Myocyte (in vitro differentiated cells): ENCODE measurements around the gene STX8. TPM values are rescaled to one million over a fixed set of nuclear protein-coding genes. Genes with fewer than 3 reads are reported as not detected.
"Not testable (repeated sequence)": the region's sequence is repeated elsewhere in the genome, so short reads cannot be mapped to it uniquely, and the experiment has no call there.

Source experiments
- DNase-seq: peaks from one replicate; pipeline ENCODE4 v3.0.0-alpha.2; 2012; ENCODE audit warnings: low read depth
- total RNA-seq: library from RNA; depleted of rRNA; stranded (reverse); fragments of >200 nt; gene quantifications from 2 replicates; pipeline ENCODE4 v1.2.3, GENCODE V29; 2014

The STX8 gene
- total RNA-seq, 1 donor from 2014 or later: 44.6 TPM

DNA sequence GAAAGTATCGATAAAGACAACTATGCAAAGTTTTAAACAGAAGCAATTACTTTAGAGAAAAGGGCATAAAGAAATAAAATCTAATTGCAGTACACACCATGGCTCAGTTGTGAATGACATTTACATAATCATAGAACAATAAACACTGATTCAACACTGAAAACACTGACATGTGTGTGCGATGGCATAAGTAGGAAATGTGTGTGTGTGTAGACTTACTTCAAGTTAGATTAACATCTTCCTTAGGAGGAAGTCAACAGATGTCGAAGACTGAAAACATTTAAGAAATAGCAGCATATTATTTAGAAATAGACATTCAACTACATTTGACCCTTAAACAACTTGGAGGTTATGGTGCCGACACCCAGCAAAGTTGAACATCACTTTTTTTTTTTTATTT is 172.4 kb downstream of the STX8 start:
- DNase-seq: no peak

DNA sequence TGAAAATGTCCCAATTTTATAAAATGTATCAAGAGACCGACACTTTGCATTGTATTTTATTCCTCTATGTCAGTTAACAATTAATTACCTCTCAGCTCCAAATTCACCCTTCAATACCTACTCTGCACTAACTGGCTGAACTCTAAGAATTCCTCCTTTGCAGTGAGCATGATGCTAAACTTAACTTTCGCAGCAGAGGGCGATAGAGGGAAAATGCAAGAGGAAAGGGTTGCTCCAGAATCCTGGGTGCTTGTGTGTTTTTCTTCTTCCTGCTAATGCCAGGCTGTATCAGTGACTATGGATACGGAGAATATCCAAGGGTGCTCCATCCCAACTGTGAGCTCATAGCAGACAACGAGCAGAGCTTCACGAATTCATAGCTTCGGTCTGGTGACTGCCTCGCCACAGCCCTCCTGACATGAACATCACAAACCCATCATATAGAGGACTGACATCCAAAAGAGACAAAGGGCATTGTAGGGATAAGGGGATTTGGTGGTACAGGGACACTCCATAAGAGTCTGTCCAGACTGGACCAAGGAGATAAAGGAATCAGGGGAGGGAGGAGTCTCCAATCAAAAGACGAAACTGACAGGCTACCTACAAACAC is 172.9 kb downstream of the STX8 start:
- peak; percentile 26 for DNase-seq

DNA sequence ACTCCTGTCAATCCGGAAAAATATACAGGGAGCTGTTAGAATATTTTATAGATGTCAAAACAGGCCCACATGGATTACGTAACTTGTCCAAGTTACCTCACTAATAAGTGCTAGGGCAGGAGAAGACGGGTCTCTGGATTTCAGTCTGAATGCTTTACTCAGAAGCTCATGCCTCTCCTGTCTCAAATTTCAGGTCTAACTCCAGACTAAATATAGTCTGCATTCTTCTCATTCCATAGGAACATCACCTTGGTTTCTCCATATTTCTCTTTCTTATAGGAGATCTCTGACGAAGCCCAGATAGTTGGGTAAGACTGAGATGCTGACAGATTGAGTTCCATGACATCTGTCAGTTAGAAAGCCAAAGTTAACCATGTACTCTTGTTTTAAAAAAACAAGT is 174.2 kb downstream of the STX8 start:
- peak; percentile 53 for DNase-seq

DNA sequence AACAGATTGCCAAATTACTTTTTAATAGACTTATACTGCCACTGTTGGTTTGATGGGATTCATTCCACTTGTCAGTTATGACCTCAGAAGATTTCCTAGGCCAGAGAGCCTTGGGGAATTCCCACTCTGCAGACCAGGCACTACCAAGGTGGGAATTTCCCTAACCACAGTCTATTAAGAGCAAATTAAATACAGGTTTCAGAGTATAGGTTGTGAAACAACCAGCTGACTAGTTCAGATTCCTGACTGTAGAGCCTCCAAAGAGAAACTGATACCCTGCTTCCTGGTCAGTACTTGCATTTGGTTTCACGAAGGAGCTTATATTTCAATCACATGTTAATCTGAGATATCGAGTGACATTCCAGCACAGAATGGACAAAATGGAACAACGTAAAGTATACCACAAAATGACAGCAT is 186.5 kb downstream of the STX8 start:
- peak; percentile 87 for DNase-seq

DNA sequence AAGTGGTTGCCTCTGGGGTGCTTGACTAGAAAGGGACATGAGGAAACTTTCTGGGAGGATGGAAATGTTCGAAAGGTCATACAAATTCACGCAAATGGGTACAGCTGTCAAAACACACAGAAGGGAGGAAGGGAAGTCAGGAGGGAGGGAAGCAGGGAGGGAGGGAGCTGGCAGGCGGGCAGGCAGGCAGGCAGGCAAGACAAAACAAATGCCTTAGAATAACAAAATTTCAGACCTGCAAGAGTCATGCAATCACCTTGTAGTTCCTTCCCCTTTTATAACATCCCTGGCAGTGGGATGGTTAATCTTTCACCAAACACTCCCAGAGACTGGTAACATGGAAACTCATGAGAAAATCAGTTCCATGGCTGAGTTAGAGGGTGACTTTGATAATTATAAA is 189.2 kb downstream of the STX8 start:
- DNase-seq: no peak

DNA sequence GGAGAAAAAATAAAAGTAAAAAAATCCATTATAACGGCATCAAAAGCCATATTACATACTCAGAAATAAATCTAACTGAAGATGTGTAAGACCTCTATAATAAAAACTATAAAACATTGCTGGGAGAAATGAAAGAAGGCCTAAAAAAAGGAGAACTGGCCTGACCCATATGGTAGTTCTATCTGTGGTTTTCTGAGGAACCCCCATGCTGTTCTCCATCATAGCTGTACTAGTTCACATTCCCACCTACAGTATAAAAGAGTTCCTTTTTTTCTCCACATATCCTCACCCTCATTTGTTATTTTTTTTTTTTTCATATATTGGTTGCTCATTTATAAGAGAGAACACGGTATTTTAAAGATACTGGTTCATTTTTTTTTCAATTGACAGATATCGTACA is 191.8 kb downstream of the STX8 start:
- DNase-seq: no peak

DNA sequence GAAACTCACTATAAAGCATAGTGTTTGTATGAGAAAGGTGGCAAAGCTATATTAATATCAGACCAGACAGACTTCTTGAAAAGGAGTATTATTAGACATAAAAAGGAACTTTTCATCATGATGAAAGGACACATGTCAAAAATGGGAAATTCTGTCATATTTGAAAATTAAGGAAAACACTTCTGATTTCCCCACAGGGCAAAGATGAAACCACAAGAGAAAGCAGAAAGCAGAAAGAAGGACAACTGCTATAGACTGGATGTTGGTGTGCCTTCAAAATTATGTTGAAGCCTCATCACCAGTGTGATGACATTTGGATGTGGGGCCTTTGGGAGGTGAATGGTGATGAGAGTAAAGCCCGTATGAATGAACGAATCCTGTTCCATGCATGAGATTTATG is 193.0 kb downstream of the STX8 start:
- no peak for DNase-seq

DNA sequence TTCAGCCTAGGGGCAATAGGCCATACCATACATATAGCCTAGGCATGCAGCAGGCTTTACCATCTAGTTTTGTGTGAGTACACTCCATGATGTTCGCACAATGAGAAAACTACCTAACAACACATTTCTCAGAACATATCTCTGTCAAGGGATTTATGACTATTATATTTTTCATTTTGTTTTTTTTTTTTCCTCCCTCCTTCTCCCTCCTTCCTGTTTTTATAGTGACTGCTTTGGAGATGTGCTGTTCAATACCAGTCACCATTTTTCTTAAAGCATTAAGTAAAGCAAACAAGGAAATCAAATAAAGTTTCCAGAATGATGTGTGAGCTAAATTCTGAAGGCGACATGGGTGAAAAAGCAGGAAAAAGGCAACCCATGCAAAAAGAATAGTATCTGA is 194.6 kb downstream of the STX8 start:
- no peak for DNase-seq

DNA sequence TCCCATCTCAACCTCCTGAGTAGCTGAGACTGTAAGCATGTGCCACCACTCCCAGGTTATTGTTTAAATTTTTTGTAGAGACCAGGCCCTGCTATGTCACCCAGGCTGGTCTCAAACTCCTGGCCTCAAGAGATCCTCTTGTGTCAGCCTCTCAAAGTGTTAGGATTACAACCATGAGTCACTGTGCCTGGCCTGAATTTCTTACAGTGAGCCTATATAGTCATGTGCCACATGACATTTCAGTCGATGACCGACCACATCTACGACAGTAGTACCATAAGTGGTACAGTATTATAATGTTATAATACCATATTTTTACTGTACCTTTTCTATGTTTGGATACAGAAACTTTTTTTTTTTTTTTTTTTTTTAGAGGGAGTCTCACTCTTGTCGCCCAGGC is 195.3 kb downstream of the STX8 start:
- no peak for DNase-seq

DNA sequence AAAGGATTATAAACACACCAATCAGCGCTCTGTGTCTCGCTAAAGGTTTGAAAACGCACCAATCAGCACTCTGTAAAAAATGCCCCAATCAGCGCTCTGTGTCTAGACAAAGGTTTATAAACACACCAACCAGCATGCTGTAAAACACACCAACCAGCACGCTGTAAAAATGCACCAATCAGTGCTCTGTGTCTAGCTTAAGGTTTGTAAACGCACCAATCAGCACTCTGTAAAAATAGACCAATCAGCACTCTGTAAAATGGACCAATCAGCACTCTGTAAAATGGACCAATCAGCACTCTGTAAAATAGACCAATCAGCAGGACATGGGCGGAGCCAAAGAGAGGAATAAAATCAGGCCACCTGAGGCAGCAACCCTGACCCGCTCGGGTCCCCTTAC is 199.4 kb downstream of the STX8 start:
- not testable (repeated sequence) for DNase-seq

DNA sequence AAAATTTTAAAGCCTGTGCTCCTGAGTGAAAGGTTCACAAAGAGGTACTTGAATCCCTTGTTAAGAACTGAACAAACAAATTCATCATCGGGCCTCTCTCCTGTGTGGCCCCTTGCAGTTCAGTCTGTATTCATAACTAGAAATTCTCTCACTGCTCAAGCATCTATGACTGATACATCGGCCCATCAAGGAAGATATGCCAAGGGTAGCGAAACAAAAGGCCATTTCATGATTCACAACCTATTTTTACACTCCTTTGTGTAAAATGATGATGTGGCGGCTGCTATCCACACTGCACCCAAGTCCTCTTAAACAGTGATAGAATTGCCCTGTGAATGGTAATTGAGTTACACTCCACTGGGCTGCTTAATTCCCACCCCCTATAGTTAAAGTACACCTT is 204.6 kb downstream of the STX8 start:
- DNase-seq: peak; percentile 96

DNA sequence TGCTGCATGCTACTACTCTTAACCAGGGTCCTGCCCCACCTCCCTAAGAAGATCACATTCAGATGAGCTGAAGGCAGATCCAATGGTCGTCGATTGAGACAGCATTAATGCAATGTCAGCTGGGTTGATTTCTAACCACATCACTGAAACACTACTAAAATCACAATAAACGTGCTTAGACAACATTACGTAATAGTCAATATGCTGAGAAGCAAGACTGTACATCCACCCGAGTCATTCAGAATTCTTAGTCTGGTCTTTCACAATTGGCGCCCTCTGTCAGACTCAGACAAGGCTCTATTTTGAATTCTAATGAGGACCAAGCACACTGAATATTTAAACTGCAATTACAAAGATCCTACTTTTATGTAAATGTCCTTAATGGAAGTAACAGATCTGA is 205.2 kb downstream of the STX8 start:
- DNase-seq: peak; percentile 54

DNA sequence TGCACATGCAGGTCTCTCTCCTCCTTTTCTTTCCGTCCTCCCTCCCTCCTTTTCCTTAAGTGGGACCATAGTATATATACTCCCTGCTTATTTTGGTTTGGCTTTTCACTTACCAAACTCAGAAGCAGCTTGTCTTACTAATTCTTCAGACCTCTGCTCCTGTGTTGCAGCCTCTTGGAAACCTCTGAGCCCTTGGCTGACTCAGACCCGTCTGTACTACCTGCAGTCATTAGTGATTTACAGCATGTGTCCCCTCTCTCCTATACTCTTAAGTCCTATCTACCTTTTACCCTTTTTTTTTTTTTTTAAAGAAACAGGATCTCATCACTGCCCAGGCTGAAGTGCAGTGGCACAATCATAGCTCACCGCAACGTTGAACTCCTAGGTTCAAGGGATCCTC is 207.0 kb downstream of the STX8 start:
- no peak for DNase-seq

DNA sequence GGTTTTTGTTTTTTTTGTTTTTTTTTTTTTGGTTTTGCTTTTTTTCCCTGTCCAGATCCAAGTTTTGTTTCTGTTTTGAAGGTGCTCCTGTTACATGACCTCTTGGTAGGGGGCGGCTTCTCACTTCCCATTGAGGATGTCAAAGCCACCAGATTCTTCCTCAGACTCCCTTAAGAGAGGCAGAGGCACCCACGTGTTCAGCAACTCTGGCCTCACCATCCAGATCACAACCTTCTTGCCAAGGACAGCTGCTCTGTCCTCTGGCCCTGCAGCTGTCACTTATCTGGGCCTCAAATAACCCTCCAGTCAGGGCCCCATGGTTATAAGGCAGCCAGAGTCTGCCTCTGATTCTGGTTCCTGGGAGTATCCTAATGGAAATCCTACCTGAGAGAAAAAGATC is 208.5 kb downstream of the STX8 start:
- peak; percentile 95 for DNase-seq

DNA sequence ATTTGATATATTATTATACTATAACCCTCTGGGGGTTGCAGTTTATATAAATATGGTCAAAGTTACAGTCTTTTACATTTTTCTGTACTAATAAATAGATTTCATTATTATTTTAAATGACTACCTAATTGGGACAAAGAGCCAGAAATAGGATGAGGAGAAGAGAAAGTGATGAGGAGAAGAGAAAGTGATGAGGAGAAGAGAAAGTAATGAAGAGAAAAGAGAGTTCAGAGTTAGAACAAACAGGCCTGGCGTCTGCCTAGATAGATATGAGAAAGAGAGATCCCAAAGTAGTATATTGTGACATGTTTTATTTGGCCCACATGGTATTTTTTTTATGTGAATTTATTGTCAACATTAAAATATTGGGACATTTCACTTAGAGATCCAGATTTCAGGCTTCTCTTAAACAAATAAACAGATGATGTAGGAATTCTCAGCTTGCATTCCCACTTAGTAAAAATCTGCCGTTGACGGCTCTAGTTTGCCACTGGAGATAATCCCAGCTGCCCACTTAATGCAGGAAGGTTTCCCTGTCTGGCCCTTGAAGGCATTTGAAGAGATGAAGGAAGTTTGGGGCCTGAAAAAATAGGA is 210.7 kb downstream of the STX8 start:
- DNase-seq: no peak

DNA sequence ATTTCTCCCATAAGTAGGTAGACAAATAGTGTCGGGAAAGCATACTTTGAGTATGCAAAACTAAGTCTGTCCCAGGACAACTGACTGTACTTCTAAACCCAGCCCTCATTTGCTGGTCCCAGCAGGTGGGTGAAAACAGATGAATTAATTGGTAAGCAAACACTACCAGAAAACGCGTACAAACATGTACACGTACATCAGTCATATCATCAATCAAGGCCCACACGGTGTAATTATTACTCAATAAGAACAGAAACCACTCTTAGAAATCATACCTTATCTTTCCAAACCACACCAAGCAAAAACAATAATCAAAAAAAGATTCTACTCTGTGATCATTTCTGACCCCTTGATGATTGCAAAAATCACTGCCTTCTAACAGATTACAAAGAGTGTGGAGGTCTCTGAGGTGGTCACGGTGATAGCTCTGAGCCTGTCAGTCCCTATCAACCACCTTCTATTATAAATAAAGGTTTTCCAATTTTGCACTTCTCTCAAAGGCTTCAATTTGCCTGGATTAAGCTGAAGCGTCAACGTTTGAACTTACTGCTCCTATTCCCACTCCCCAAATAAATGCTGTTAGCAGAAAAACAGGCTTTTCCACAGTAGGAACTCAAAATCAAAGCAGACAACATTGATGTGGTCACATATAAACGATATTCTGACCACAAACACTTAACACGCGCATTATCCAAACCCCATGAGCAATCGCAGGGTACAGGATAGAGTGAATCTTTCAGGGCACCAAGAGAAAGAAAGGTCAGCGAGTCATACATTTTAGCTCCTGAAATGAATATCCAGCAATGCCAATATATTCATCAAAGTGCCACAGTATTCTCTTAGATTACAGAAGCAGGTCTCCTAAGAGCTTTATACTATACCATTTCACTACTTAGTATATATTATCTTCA is 211.9 kb downstream of the STX8 start:
- DNase-seq: peak; percentile 42

DNA sequence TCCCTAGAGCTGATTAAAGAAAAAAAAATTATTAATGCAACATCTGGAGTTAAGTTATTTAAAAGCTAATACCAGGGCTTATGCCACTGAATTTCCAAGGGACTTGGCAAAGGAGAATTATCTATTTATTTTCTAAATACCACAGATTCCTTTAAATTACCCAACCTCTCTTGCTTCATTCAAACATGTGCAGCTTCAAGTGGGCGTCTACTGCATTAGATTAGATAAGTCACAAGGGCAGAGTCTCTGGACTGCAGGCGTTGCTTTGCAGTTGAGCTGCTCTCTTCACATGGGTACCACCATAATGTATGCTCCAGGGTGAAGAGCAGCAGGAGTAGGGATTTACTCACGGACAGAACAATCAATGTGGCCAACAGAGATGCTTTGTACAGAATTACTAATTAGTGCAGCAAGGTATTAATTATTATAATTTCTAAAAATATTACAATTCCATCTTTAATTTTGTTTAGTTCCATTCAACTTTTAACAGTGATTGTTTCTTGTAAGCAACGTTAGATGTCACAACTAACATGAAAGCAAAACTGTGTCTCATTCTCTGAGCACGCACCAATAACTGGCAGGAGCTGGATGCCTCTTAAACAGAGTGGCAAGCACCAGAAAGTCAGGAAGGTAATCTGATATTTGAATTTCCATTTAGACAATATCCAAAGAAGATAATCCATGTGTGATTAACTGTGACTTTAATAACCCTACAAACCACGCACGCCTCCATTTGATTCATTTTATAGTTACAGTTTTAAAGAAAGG is 214.2 kb downstream of the STX8 start:
- peak; percentile 30 for DNase-seq

DNA sequence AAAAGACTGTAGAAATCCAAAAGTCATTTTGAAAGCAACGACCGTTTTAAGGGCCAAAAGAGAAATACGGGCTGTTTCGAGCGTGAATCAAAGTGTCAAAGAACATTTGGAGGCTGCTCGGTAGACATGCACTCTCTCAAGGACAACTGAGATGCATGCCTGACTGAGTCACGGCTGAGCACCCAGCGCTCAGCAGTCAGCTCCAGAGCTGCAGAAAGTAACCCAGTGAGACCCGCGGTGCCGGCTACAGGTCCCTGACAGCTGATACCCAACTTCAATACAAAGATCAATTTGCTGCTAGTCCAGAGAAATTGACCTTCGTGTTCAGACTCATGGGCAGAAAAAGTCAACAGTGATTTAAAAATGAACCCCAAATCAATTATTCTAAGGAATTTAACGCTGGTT is 214.9 kb downstream of the STX8 start:
- peak; percentile 68 for DNase-seq

DNA sequence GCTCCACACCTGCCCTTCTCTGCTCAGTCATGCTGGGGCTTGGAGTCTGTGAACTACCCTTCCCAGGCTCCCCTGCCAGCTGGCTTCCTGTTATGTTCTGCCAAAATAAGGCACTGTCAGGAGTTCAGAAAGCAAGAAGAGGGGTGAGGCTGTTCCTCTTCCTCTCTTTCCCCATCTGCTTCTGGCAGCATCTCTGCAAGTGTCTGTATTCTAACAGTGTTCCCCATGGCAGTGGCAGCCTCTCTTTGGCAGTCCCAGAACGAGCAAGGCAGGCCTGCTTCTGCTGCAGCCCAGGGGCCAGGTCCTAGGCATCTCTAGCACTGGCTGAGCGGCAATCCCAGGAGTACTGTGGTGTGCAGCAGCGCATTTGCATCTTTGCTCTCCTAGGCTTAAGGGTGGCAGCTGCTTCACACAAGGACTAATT is 219.1 kb downstream of the STX8 start:
- no peak for DNase-seq

DNA sequence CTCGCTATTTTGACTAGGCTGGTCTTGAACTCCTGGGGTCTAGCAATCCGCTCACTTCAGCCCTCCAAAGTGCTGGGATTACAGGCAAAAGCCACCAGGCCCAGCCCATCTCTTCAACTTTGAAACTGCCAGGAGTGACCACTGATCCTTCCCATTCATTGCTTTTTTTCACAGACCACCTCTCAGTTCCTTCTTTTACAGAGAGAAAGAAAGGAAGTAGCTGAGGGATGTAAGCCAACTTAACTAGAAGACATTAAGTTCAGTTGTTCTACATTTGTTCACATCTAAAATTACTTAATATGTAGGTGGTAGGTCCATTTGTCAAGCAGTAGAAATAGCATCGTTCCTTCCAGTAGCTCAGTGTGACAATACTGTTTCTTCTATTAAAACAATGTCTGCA is 219.8 kb downstream of the STX8 start:
- DNase-seq: no peak

DNA sequence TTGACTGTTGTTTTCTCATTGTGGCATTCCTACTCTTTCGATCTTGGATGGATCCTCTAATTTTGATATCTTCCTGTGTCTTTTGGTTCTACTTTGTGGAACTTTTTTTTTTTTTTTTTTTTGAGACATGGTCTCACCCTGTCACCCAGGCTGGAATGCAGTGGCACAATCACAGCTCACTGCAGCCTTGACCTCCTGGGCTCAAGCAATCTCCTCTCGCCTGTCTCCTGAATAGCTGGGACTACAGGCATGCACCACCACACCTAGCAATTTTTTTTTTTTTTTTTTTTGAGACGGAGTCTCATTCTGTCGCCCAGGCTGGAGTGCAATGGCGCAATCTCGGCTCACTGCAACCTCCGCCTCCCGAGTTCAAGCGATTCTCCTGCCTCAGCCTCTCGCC is 220.4 kb downstream of the STX8 start:
- not testable (repeated sequence) for DNase-seq

DNA sequence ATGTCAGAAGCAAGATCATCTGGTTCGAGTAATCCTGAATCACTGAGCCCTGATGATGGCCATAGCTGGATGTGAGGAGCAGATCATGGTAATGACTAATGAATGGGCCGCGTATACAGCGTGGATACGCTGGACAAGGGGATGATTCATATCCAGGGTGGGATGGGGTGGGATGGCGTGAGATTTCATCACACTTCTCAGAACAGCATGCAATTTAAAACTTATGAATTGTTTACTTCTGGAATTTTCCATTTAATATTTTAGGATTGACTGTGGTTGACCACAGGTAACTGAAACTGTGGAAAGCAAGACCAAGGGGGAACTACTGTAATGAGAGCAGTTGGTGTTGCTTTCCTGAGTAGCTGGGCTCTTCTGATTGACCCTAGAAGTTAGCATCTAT is 225.5 kb downstream of the STX8 start:
- peak; percentile 85 for DNase-seq
